GM10847 (cell line): Measurements from ENCODE around the gene BMPR1A.

Experiments used
- POLR2A ChIP-seq: IDR thresholded peaks from 2 replicates; pipeline ENCODE4 v1.6.1; 2011; ENCODE audit not compliant: insufficient read length; ENCODE audit errors: extremely low read depth

Gene BMPR1A

GRCh38 chr10:86802473-86803108 lies 46.2 kb downstream of the BMPR1A start:
- no peak for TF ChIP-seq POLR2A

- TF ChIP-seq POLR2A: no peak
Measured at GRCh38 chr10:86803156-86803555, 46.7 kb downstream of the BMPR1A start.

- TF ChIP-seq POLR2A: no peak
Measured at GRCh38 chr10:86804805-86805204, 48.4 kb downstream of the BMPR1A start.

- no peak for TF ChIP-seq POLR2A
Measured at GRCh38 chr10:86813101-86813500, 56.7 kb downstream of the BMPR1A start.

GRCh38 chr10:86813982-86814381 lies 57.6 kb downstream of the BMPR1A start:
- TF ChIP-seq POLR2A: no peak

- no peak for TF ChIP-seq POLR2A
Measured at GRCh38 chr10:86815035-86815617, 58.7 kb downstream of the BMPR1A start.

- TF ChIP-seq POLR2A: no peak
Measured at GRCh38 chr10:86815640-86816039, 59.2 kb downstream of the BMPR1A start.

GRCh38 chr10:86817246-86817645 lies 60.8 kb downstream of the BMPR1A start:
- TF ChIP-seq POLR2A: no peak

- no peak for TF ChIP-seq POLR2A
Measured at GRCh38 chr10:86819567-86819966, 63.1 kb downstream of the BMPR1A start.

- no peak for TF ChIP-seq POLR2A
Measured at GRCh38 chr10:86820509-86820908, 64.1 kb downstream of the BMPR1A start.

- no peak for TF ChIP-seq POLR2A
Measured at GRCh38 chr10:86821388-86821999, 65.1 kb downstream of the BMPR1A start.

GRCh38 chr10:86823565-86823964 lies 67.1 kb downstream of the BMPR1A start:
- TF ChIP-seq POLR2A: no peak

- no peak for TF ChIP-seq POLR2A
Measured at GRCh38 chr10:86824151-86824550, 67.7 kb downstream of the BMPR1A start.

GRCh38 chr10:86825366-86825765 lies 68.9 kb downstream of the BMPR1A start:
- no peak for TF ChIP-seq POLR2A

- no peak for TF ChIP-seq POLR2A
Measured at GRCh38 chr10:86827639-86828038, 71.2 kb downstream of the BMPR1A start.

- no peak for TF ChIP-seq POLR2A
Measured at GRCh38 chr10:86828145-86828544, 71.7 kb downstream of the BMPR1A start.

- no peak for TF ChIP-seq POLR2A
Measured at GRCh38 chr10:86829472-86829871, 73.1 kb downstream of the BMPR1A start.

GRCh38 chr10:86830043-86830591 lies 73.7 kb downstream of the BMPR1A start:
- no peak for TF ChIP-seq POLR2A
